B cell (primary cell): ENCODE data around the gene UBE2D3. TPM values are rescaled to one million over a fixed set of nuclear protein-coding genes. Genes with fewer than 3 reads are reported as not detected.

Source experiments
- ATAC-seq: fragments of 200-7000 bp; cut with Tn5 transposase; one replicate; pipeline ENCODE4 v1.10.0; 2021; ENCODE audit warnings: low read depth, mild to moderate bottlenecking, moderate number of reproducible peaks, moderate library complexity
- CTCF ChIA-PET: fragments of 350-600 bp; sonication (Branson Sonifier 250); formaldehyde crosslinking; loops from one replicate; lab custom pipeline; 2021; ENCODE audit warnings: antibody characterized with exemption, inconsistent platforms; lab: Charles Lee
- POLR2A ChIA-PET: fragments of 350-600 bp; sonication (Branson Sonifier 250); formaldehyde crosslinking; loops from one replicate; lab custom pipeline; 2021; ENCODE audit warnings: antibody characterized with exemption; lab: Charles Lee
- DNase-seq: peaks from one replicate; pipeline ENCODE4 v3.0.0; 2013
- H2AFZ ChIP-seq: 2 replicates; pipeline ENCODE4 v1.6.1; 2012; ENCODE audit warnings: mild to moderate bottlenecking, low read depth, low read length; ENCODE audit not compliant: insufficient read depth, poor library complexity, severe bottlenecking
- H3K27ac ChIP-seq, 2 donors: 1 replicate in 1 of 2; 2 replicates in 1 of 2; pipeline ENCODE4 v1.5.1; 2012 to 2013; ENCODE audit warnings: low read length in 2 of 2, mild to moderate bottlenecking in 2 of 2, moderate library complexity in 1 of 2
- H3K27me3 ChIP-seq, 4 experiments: fragments of 200-600 bp in 1 of 4; sonication (generic) in 1 of 4; replicated peaks in 1 of 4; 1 replicate in 2 of 4; 2 replicates in 2 of 4; pipeline versions ENCODE4 v1.6.1 to v1.7.0; 2013 to 2016; ENCODE audit warnings: low read length in 3 of 4, mild to moderate bottlenecking in 2 of 4, mixed read lengths in 1 of 4, moderate library complexity in 1 of 4; ENCODE audit not compliant: insufficient read depth in 4 of 4, control insufficient read depth in 3 of 4; ENCODE audit errors: control extremely low read depth in 1 of 4
- H3K36me3 ChIP-seq, 2 experiments: replicated peaks in 1 of 2; 1 replicate in 1 of 2; 2 replicates in 1 of 2; pipeline versions ENCODE4 v1.6.1 to v1.7.1; 2013; ENCODE audit warnings: low read length in 1 of 2; ENCODE audit not compliant: insufficient read depth in 2 of 2, control insufficient read depth in 1 of 2; ENCODE audit errors: control extremely low read depth in 1 of 2, extremely low read depth in 1 of 2
- H3K4me1 ChIP-seq, 2 donors: fragments of 200-600 bp in 1 of 2; sonication (generic) in 1 of 2; 1 replicate in 1 of 2; 2 replicates in 1 of 2; pipeline versions ENCODE4 v1.5.1 to v1.6.1; 2013 to 2017; ENCODE audit warnings: low read length in 2 of 2; ENCODE audit not compliant: control insufficient read depth in 2 of 2, insufficient read depth in 2 of 2
- H3K4me2 ChIP-seq: replicated peaks from 2 replicates; pipeline ENCODE3; 2012; ENCODE audit warnings: mild to moderate bottlenecking, low read depth, low read length; ENCODE audit not compliant: poor library complexity, severe bottlenecking
- H3K4me3 ChIP-seq, 5 experiments: fragments of 200-600 bp in 1 of 5; sonication (generic) in 1 of 5; 1 replicate in 3 of 5; 2 replicates in 2 of 5; pipeline versions ENCODE4 v1.5.1 to v1.7.0; 2011 to 2016; ENCODE audit warnings: low read length in 4 of 5, mild to moderate bottlenecking in 4 of 5, low read depth in 2 of 5, control low read depth in 1 of 5, moderate library complexity in 1 of 5; ENCODE audit not compliant: insufficient read depth in 1 of 5; ENCODE audit errors: control extremely low read depth in 1 of 5, extremely low read depth in 1 of 5
- H3K79me2 ChIP-seq: fragments of 200-600 bp; sonication (generic); one replicate; pipeline ENCODE4 v1.6.0; 2016; ENCODE audit warnings: low read length; ENCODE audit not compliant: control insufficient read depth, insufficient read depth
- H3K9ac ChIP-seq: fragments of 200-600 bp; sonication (generic); 2 replicates; pipeline ENCODE4 v1.6.1; 2017; ENCODE audit warnings: mild to moderate bottlenecking, low read length, moderate library complexity
- H3K9me3 ChIP-seq, 3 donors: one replicate each; pipeline versions ENCODE4 v1.6.1 to v1.7.1; 2013; ENCODE audit warnings: low read length in 2 of 3; ENCODE audit not compliant: control insufficient read depth in 2 of 3, insufficient read depth in 1 of 3; ENCODE audit errors: control extremely low read depth in 1 of 3
- H4K20me1 ChIP-seq: 2 replicates; pipeline ENCODE4 v1.6.0; 2012; ENCODE audit warnings: mild to moderate bottlenecking, low read length; ENCODE audit not compliant: insufficient read depth, control insufficient read depth, poor library complexity, severe bottlenecking
- H3K27ac Mint-ChIP-seq: one replicate; pipeline ENCODE4 v1.8.0; 2021; ENCODE audit warnings: mixed read lengths
- H3K27me3 Mint-ChIP-seq: one replicate; pipeline ENCODE4 v1.8.0; 2021; ENCODE audit warnings: mixed read lengths
- H3K4me1 Mint-ChIP-seq: one replicate; pipeline ENCODE4 v1.8.0; 2021; ENCODE audit warnings: mixed read lengths
- H3K4me3 Mint-ChIP-seq: one replicate; pipeline ENCODE4 v1.8.0; 2021; ENCODE audit warnings: mixed read lengths
- H3K9me3 Mint-ChIP-seq: one replicate; pipeline ENCODE4 v1.8.0; 2022; ENCODE audit warnings: mixed read lengths; ENCODE audit not compliant: insufficient read depth
- EZH2 ChIP-seq: IDR thresholded peaks from 2 replicates; pipeline ENCODE4 v1.6.1; 2012; ENCODE audit warnings: borderline replicate concordance, low read depth, mild to moderate bottlenecking, moderate library complexity, low read length; ENCODE audit not compliant: insufficient read depth, poor library complexity, severe bottlenecking
- WGBS: methylation state at CpG from one replicate; pipeline ENCODE4 v1.1.5; 2013; ENCODE audit warnings: missing lambda C conversion rate; ENCODE audit not compliant: insufficient coverage; 5-methylcytosine and 5-hydroxymethylcytosine counted together
- intact Hi-C: fragments of 100-400 bp; cut with micrococcal nuclease; formaldehyde crosslinking; loops from one replicate; pipeline ENCODE4 v1.10.0; 2022
- polyA plus RNA-seq: library from polyadenylated mRNA; depleted of rRNA; stranded (reverse); fragments of >200 nt; gene quantifications from 2 replicates; pipeline ENCODE4 v1.2.3, GENCODE V29; 2012
- total RNA-seq, 2 donors: library from RNA; stranded (reverse); fragments of 120-200 nt in 1 of 2; gene quantifications; 1 replicate in 1 of 2; 2 replicates in 1 of 2; pipeline versions ENCODE4 v1.2.3 to v1.2.4, GENCODE V29; 2013 to 2022
- TF ChIP-seq, protein P1 (sequence below): fragments of 200-600 bp; IDR thresholded peaks from one replicate; pipeline ENCODE4 v1.8.0; 2022; ENCODE audit warnings: antibody characterized with exemption, mild to moderate bottlenecking

Gene UBE2D3
- total and polyA plus RNA-seq, 2 donors (not counting 1 experiment from before 2014, with no cell fraction given) = 223 to 264 TPM

DNA sequence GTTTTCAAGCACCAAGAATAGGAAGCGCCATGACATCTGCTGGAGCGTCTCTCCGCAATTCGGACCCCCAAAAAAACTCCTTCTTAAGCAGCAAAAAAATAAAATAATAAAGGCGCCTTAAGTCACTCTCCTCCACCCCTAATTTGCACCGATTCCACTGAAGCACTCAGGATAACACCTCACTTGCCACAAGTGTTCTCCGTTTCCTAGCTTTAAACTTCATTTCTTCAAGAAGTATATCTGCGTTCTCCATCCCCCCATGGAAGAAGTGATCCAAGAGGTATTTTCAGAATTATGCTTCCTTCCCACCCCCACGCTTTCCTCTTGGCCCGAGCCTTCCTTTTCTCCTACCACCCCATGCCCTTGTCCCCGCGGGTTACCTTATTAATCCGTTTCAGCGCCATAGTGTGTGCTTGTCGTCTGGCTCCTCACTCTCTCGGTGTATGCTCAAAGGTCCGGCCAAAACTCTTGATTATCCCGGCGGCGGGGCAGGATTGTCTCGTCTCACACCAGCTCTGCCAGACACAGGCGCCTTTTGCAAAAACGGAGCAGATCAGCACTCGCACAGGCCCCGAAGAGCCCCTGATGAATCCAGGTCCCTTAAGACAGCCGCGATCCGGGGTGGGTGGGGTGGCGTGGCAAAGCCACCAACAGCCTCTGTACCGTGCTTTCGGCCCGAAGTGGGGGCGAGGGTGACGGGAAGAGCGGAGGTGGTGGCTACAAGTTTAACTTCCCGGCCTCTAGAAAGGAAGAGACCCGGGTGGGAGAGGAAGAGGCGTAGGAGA, 1.1 kb downstream of the UBE2D3 start:
- Mint-ChIP-seq H3K4me1 (peaks cover 45% of the 10 kb centered on the region), H3K27ac (no peak overlapping the region), H3K27me3 (no peaks in the 10 kb centered on the region), H3K9me3 (no peaks in the 10 kb centered on the region), H3K4me3 (no peak overlapping the region)
- Histone ChIP-seq H3K9me3 (no peaks in the 10 kb centered on the region), H3K9ac (peak overlapping the region; percentile 100), H3K36me3 (peaks cover 2 to 30% of the 10 kb centered on the region in 2 experiments), H3K4me3 (peak overlapping the region; percentile 96 to 100 (median 98)), H4K20me1 (peaks cover 51% of the 10 kb centered on the region), H2AFZ (no peak overlapping the region), H3K27ac (peak overlapping the region; percentile 100), H3K79me2 (peaks cover 75% of the 10 kb centered on the region), H3K27me3 (no peaks in the 10 kb centered on the region), H3K4me1 (peaks cover 36 to 42% of the 10 kb centered on the region in 2 donors), H3K4me2 (peak overlapping the region; percentile 87)
- DNase-seq (no peak), ATAC-seq (no peak)
- intact Hi-C loops = loop anchor here (2.0 to 5.0 kb wide), 2 partner anchors 34 to 325 kb away; partner anchors contain the start of gene NFKB1
- ChIA-PET CTCF (no interaction called here), POLR2A (interaction anchor here (0.6 to 4.3 kb wide), 6 partner anchors 36 to 325 kb away, joined by 3 to 79 read pairs (median 6); partner anchors contain the start of genes CISD2, MANBA, NFKB1 and SLC9B2)
- TF ChIP-seq, protein P1, sequence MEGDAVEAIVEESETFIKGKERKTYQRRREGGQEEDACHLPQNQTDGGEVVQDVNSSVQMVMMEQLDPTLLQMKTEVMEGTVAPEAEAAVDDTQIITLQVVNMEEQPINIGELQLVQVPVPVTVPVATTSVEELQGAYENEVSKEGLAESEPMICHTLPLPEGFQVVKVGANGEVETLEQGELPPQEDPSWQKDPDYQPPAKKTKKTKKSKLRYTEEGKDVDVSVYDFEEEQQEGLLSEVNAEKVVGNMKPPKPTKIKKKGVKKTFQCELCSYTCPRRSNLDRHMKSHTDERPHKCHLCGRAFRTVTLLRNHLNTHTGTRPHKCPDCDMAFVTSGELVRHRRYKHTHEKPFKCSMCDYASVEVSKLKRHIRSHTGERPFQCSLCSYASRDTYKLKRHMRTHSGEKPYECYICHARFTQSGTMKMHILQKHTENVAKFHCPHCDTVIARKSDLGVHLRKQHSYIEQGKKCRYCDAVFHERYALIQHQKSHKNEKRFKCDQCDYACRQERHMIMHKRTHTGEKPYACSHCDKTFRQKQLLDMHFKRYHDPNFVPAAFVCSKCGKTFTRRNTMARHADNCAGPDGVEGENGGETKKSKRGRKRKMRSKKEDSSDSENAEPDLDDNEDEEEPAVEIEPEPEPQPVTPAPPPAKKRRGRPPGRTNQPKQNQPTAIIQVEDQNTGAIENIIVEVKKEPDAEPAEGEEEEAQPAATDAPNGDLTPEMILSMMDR = no peak
- no peak for TF ChIP-seq EZH2
- WGBS = under 1% methylated on average over 37 of the region's 38 CpGs
